Activated T-cell treated with anti-CD3 and anti-CD28 coated beads, Interleukin-2, amount 50 U/mL, for 72 hours (primary cell): ENCODE data around the gene OR5L2. TPM values are rescaled to one million over a fixed set of nuclear protein-coding genes. Genes with fewer than 3 reads are reported as not detected.
"Not testable (repeated sequence)": the region's sequence is repeated elsewhere in the genome, so short reads cannot be mapped to it uniquely, and the experiment has no call there.

Experiments used
- ATAC-seq, 2 donors: fragments of 150-1000 bp; cut with Tn5 transposase; replicated peaks in 1 of 2; 2 replicates each; pipeline ENCODE4 v1.10.0; 2021; ENCODE audit warnings: moderate library complexity in 2 of 2, mild to moderate bottlenecking in 1 of 2
- DNase-seq, 2 donors: peaks; one replicate each; pipeline ENCODE4 v3.0.0; 2021 to 2022; ENCODE audit warnings: mixed read lengths in 1 of 2
- H3K27ac Mint-ChIP-seq: one replicate; pipeline ENCODE4 v1.8.0; 2022; ENCODE audit warnings: mild to moderate bottlenecking, moderate library complexity, mixed read lengths
- H3K27me3 Mint-ChIP-seq: one replicate; pipeline ENCODE4 v1.8.0; 2022; ENCODE audit warnings: low read depth, mixed read lengths
- H3K36me3 Mint-ChIP-seq, 2 donors: one replicate each; pipeline ENCODE4 v1.8.0; 2022; ENCODE audit warnings: mixed read lengths in 2 of 2, mild to moderate bottlenecking in 1 of 2; ENCODE audit not compliant: insufficient read depth in 2 of 2
- H3K4me1 Mint-ChIP-seq: one replicate; pipeline ENCODE4 v1.8.0; 2022; ENCODE audit warnings: low read depth, mixed read lengths
- H3K4me3 Mint-ChIP-seq, 2 donors: one replicate each; pipeline ENCODE4 v1.8.0; 2022; ENCODE audit warnings: mild to moderate bottlenecking in 2 of 2, mixed read lengths in 2 of 2, moderate library complexity in 2 of 2
- H3K9me3 Mint-ChIP-seq, 2 donors: one replicate each; pipeline ENCODE4 v1.8.0; 2022; ENCODE audit warnings: mixed read lengths in 2 of 2
- total RNA-seq, 2 donors: library from RNA; stranded (reverse); gene quantifications; one replicate each; pipeline ENCODE4 v1.2.3, GENCODE V29; 2022

The OR5L2 gene
- not detected for total RNA-seq

DNA sequence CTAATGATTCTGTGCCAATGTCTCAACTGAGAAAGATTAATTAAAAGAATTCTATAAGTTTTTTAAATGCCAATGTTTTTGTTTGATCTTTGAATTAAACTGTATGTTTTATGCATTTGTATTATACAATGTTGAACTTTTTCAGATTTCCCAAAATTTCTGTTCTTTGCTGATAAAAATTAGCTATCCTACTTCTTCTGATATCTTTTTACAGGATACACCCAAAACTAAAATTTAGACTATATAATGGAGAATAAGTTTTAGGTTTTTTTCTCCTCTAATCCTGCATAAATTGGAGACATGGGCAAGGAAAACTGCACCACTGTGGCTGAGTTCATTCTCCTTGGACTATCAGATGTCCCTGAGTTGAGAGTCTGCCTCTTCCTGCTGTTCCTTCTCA is at the start of gene OR5L2:
OR5L2 (plus strand) TSS at position 301 of the 400 bp plus-strand sequence; CDS start at position 301, 0 bp downstream.
- Mint-ChIP-seq H3K27ac (no peak within 1 kb of the TSS), H3K4me1 (no peaks in the 10 kb centered on the region), H3K36me3 (no peaks in the 10 kb centered on the region), H3K9me3 (peaks cover 8 to 11% of the 10 kb centered on the region in 2 donors), H3K4me3 (no peak within 1 kb of the TSS), H3K27me3 (no peaks in the 10 kb centered on the region)
- ATAC-seq (no peak), DNase-seq (no peak)

DNA sequence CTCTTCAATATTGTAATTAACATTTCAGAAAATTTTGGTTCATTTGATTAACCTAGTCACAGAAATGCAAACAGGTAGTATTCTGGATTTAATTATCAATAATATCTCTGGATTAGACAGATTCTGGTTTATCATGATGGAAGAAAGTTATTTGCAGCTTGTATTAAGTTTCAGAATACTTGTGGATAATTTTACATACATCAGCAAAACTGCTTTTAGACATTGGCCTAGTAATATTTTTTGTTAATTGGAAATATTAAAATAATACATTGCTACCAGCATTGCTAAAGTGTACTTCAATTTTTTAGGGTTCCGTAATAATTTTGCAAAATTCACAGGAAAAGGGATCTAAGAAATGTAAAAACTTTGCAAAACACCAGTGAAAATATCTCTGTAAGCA is 35.4 kb upstream of the OR5L2 start:
- Mint-ChIP-seq H3K36me3 (peaks cover 0 to 3% of the 10 kb centered on the region in 2 donors), H3K4me1 (no peaks in the 10 kb centered on the region), H3K4me3 (no peak overlapping the region), H3K27me3 (no peaks in the 10 kb centered on the region), H3K27ac (no peak overlapping the region), H3K9me3 (peaks cover 11 to 22% of the 10 kb centered on the region in 2 donors)
- no peak for DNase-seq
- no peak for ATAC-seq

DNA sequence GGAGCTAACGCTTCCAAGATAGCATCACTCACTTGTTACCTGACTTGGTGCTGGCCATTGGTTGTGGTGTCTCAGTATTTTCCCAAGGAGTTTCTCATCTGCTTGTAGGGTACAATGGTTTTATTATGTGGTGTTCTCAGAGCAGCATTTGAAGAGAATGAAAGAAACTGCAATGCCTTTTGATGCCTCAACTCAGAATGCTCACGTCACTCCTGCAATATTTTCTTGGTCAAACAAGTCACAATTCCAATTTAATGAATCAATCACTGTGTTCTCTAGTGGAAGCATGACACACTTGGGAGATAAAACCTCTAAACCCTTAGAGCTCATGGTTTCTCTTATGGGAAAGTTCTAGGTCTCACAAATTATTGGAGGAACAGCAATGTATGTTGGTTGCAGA is 33.7 kb upstream of the OR5L2 start:
- Mint-ChIP-seq H3K4me3 (no peak overlapping the region), H3K27me3 (no peaks in the 10 kb centered on the region), H3K9me3 (peaks cover 7 to 16% of the 10 kb centered on the region in 2 donors), H3K36me3 (peaks cover 0 to 3% of the 10 kb centered on the region in 2 donors), H3K27ac (no peak overlapping the region), H3K4me1 (no peaks in the 10 kb centered on the region)
- ATAC-seq (no peak), DNase-seq (no peak)

DNA sequence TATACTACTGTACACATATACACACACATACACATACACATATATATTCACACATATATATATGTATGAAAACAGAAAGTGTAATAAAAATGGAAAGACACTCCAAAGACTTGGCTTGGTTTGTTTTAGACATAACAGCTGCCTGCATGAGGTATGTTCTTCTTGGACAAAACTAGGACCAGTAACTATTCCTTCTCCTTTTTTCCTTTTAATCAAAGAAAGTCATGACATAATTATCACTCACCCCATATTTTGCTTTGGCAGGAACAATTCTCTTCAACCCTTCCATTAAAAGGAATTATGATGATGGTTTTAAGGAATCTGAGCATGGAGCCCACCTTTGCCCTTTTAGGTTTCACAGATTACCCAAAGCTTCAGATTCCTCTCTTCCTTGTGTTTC is 31.8 kb upstream of the OR5L2 start, which contains the start of gene OR5D14:
OR5D14 (plus strand) TSS at position 301 of the 400 bp plus-strand sequence; CDS start at position 301, 0 bp downstream.
- H3K9me3 Mint-ChIP-seq = peaks cover 18 to 25% of the 10 kb centered on the region in 2 donors
- no peaks in the 10 kb centered on the region for H3K27me3 Mint-ChIP-seq
- peaks cover 0 to 6% of the 10 kb centered on the region in 2 donors for H3K36me3 Mint-ChIP-seq
- H3K27ac Mint-ChIP-seq = no peak within 1 kb of the TSS
- no peak for DNase-seq
- ATAC-seq = no peak
- no peak within 1 kb of the TSS for H3K4me3 Mint-ChIP-seq
- no peaks in the 10 kb centered on the region for H3K4me1 Mint-ChIP-seq

DNA sequence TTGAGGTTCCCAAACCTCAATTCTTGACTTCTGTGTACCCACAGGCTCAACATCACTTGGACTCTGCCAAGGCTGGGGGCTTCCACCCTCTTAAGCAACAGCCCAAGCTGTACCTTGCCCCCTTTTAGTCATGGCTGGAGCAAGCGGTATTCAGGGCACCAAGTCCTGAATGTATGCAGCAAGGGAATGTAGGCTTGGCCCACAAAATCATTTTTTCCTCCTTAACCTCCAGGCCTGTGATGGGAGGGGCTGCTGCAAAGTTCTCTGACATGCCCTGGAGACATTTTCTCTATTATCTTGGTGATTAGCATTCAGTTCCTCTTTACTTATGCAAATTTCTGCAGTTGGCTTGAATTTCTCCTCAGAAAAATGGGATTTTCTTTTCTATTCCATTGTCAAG is 20.8 kb upstream of the OR5L2 start:
- Mint-ChIP-seq H3K36me3 (peaks cover 2 to 4% of the 10 kb centered on the region in 2 donors), H3K27ac (no peak overlapping the region), H3K9me3 (peaks cover 14 to 22% of the 10 kb centered on the region in 2 donors), H3K4me3 (no peak overlapping the region), H3K27me3 (no peaks in the 10 kb centered on the region), H3K4me1 (no peaks in the 10 kb centered on the region)
- no peak for DNase-seq
- no peak for ATAC-seq

DNA sequence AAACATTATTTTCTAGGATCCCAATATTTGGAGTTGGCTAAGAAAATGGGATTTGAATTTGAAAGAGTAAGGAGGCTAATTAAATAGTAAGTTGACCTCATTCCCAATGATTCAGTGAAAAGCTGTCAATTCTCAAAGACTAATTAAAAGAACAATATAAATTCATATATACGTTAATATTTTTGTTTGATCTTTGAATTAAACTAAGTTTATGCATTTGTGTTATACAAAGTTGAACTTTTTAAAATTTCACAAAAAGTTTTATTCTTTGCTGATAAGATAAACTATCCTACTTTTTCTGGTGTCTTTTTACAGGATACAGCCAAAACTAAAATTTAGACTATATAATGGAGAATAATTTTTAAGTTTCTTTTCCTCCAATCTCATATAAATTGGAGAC is 16.0 kb upstream of the OR5L2 start, which contains the start of gene OR5L1:
OR5L1 (plus strand) TSS at position 301 of the 400 bp plus-strand sequence. CDS start 100 bp downstream, outside the sequence.
- no peak within 1 kb of the TSS for H3K27ac Mint-ChIP-seq
- no peaks in the 10 kb centered on the region for H3K4me1 Mint-ChIP-seq
- H3K27me3 Mint-ChIP-seq = no peaks in the 10 kb centered on the region
- DNase-seq = no peak
- no peak for ATAC-seq
- peaks cover 2 to 6% of the 10 kb centered on the region in 2 donors for H3K36me3 Mint-ChIP-seq
- peaks cover 15 to 17% of the 10 kb centered on the region in 2 donors for H3K9me3 Mint-ChIP-seq
- H3K4me3 Mint-ChIP-seq = no peak within 1 kb of the TSS

DNA sequence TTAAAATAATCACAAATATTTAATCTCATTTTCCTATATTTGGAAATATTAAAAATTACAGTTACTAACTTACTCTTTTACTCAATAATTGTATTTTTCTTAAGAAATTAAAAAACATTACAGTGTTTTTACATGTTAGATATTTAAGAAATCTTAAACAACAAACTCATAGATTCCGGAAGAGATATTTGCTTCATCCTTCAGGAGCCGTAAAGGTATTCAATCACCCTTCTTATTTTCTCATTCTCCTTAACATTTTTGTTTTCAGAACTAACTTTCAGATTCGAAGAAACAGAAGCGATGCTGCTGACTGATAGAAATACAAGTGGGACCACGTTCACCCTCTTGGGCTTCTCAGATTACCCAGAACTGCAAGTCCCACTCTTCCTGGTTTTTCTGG is 7.7 kb upstream of the OR5L2 start, which contains the start of gene OR5D18:
OR5D18 (plus strand) TSS at position 301 of the 400 bp plus-strand sequence; CDS start at position 301, 0 bp downstream.
- no peak within 1 kb of the TSS for H3K27ac Mint-ChIP-seq
- H3K9me3 Mint-ChIP-seq = peaks cover 12 to 17% of the 10 kb centered on the region in 2 donors
- ATAC-seq = no peak
- no peaks in the 10 kb centered on the region for H3K4me1 Mint-ChIP-seq
- H3K27me3 Mint-ChIP-seq = no peaks in the 10 kb centered on the region
- H3K4me3 Mint-ChIP-seq = no peak within 1 kb of the TSS
- DNase-seq = no peak
- H3K36me3 Mint-ChIP-seq = peaks cover 0 to 4% of the 10 kb centered on the region in 2 donors

DNA sequence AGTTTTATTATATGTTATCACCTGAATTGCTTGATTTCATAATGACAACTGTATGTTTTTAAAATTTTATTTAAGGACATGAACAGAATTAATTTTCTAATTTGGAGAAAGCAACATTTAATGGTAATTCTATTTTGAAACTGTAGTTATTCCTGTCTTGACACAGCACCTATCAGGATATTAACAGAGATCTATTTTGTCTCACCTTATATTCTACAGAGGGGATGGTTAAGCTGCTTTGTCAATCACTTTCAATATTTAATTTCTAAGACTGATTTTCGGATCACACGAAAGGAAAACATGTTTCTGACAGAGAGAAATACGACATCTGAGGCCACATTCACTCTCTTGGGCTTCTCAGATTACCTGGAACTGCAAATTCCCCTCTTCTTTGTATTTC is 11.4 kb downstream of the OR5L2 start, which contains the start of gene OR5D16:
OR5D16 (plus strand) TSS at position 301 of the 400 bp plus-strand sequence; CDS start at position 301, 0 bp downstream.
- H3K27ac Mint-ChIP-seq = no peak within 1 kb of the TSS
- ATAC-seq (no peak), DNase-seq (no peak)
- no peak within 1 kb of the TSS for H3K4me3 Mint-ChIP-seq
- H3K36me3 Mint-ChIP-seq = peaks cover 0 to 2% of the 10 kb centered on the region in 2 donors
- peaks cover 6 to 11% of the 10 kb centered on the region in 2 donors for H3K9me3 Mint-ChIP-seq
- no peaks in the 10 kb centered on the region for H3K27me3 Mint-ChIP-seq
- H3K4me1 Mint-ChIP-seq = no peaks in the 10 kb centered on the region

DNA sequence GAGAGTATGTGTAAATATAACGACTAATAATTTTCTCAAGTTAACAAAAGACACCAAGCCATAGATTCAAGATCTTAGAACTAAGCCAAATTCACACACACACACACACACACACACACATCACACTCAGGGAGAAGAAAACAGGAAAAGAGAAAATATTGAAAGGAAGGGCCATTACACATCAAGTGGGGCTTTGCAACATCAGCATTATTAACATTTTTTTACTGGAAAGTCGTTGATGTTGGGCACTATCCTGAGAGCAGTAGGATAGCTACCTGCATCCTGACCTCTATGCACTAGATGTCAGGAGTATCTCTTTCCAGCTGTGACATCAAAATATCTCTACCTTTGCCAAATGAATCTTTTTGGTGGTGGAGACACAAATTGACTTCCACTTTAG is 20.4 kb downstream of the OR5L2 start:
- DNase-seq (no peak), ATAC-seq (no peak)
- no peaks in the 10 kb centered on the region for H3K27me3 Mint-ChIP-seq
- H3K4me3 Mint-ChIP-seq = no peak overlapping the region
- no peaks in the 10 kb centered on the region for H3K4me1 Mint-ChIP-seq
- no peaks in the 10 kb centered on the region for H3K36me3 Mint-ChIP-seq
- H3K9me3 Mint-ChIP-seq = peaks cover 5 to 12% of the 10 kb centered on the region in 2 donors
- no peak overlapping the region for H3K27ac Mint-ChIP-seq

DNA sequence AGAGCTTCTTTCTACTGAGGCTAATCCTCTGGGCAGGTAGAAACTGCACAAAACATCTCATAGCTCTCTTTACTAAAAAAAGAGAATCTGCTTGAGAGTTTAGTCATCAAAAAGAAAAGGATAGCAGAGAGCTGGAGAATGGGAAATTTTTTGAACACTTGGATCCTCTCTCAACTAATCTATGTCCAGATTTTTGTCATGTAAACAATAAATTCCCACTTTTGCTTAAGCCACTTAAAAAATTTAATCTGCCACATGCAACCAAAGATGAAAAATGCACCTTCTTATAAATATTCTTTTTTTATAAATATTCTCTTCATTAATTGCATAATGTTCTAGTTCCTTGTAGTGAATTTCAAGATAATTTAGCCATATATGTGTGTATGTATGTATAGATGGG is 22.0 kb downstream of the OR5L2 start:
- no peak for ATAC-seq

DNA sequence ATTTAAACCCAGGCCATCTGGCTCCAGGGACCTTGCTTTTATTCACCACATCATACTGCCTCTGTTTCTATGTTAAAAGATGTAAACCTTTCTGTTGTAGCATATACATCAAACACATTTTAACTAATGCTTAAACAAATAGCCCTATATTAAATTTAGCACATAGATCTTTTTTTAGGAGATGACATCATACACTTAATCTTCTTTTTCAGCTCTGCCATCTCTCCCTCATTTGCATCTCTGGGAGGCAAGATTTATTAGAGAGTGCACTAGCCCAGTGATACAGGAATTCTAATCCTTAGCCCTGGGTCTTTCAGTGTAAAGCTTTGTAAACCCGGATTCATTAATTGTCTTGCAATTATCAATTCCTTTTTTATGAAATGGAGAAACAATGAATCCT is 25.1 kb downstream of the OR5L2 start:
- H3K27me3 Mint-ChIP-seq = no peaks in the 10 kb centered on the region
- H3K9me3 Mint-ChIP-seq = peaks cover 12 to 21% of the 10 kb centered on the region in 2 donors
- ATAC-seq (no peak), DNase-seq (no peak)
- no peaks in the 10 kb centered on the region for H3K4me1 Mint-ChIP-seq
- H3K4me3 Mint-ChIP-seq = no peak overlapping the region
- no peaks in the 10 kb centered on the region for H3K36me3 Mint-ChIP-seq
- no peak overlapping the region for H3K27ac Mint-ChIP-seq

More for the DNA sequence above, 22.0 kb downstream of the OR5L2 start:
- Mint-ChIP-seq H3K27ac (no peak overlapping the region), H3K36me3 (no peaks in the 10 kb centered on the region), H3K27me3 (no peaks in the 10 kb centered on the region), H3K4me3 (no peak overlapping the region), H3K9me3 (peaks cover 8 to 17% of the 10 kb centered on the region in 2 donors), H3K4me1 (no peaks in the 10 kb centered on the region)
- no peak for DNase-seq

DNA sequence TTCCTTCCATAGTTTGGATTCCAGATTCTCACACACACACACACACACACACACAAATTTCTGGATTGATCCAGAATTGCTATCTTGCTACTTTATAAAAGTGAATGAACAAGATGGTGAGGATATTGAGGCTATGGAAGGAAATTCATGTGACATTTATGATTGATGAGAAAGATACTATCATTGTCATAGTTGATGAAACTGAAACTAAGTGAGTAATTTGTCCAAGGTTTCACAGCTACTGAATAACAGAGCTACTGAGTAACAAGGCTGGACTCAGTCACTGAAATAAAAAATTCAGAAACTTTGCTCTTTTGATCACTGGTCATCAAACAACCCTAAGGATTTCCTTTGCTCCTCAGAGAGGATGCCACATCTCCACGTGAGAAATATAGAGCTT is 27.7 kb downstream of the OR5L2 start:
- peaks cover 11 to 16% of the 10 kb centered on the region in 2 donors for H3K9me3 Mint-ChIP-seq
- no peak overlapping the region for H3K4me3 Mint-ChIP-seq
- peaks cover 0 to 3% of the 10 kb centered on the region in 2 donors for H3K36me3 Mint-ChIP-seq
- DNase-seq = no peak
- ATAC-seq = no peak
- H3K4me1 Mint-ChIP-seq = no peaks in the 10 kb centered on the region
- no peaks in the 10 kb centered on the region for H3K27me3 Mint-ChIP-seq
- no peak overlapping the region for H3K27ac Mint-ChIP-seq

DNA sequence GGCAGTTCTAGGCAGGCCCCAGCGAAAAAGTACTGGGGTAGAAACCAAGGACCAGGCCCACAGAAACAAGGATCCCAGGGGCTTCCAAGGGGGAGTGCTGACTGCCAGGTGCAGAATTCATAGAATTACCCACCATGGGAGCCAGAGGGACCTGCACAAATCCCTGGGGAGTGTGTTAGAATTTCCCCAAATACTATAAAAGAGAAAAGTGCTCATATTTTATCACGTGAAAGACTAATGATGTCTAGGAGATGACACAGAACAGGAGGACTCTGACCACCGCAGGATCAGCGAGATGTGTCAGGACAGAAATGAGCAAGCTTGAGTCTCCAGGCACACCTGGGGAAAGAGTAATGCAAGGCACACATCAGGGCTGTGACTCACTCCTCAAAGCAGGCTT is 40.3 kb downstream of the OR5L2 start:
- not testable (repeated sequence) for H3K4me1 Mint-ChIP-seq, DNase-seq, ATAC-seq, H3K4me3 Mint-ChIP-seq, H3K27ac Mint-ChIP-seq, H3K36me3 Mint-ChIP-seq, H3K27me3 Mint-ChIP-seq, H3K9me3 Mint-ChIP-seq

DNA sequence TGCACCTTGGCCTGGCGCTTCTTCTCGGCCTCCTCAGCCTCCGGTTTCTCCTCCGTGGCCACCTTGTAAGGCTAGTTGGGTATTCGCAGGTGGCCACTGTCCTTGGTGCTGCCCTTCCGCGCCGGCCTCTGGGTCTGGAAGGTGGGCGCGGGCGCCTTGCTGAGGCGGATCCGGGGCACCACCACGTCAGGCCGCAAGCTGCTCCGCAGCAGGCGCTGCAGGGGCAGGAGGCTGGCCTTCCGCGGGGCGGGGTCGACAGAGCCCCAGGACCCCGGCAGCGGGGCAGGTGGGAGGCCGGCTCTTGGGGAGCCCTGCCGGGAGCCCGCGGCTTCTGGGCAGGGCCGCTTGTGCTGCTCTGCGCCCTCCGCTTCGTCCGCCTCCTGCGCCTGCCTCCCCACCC is 45.7 kb downstream of the OR5L2 start:
- not testable (repeated sequence) for H3K4me3 Mint-ChIP-seq, H3K27ac Mint-ChIP-seq, H3K9me3 Mint-ChIP-seq, H3K4me1 Mint-ChIP-seq, DNase-seq, H3K27me3 Mint-ChIP-seq, H3K36me3 Mint-ChIP-seq, ATAC-seq
